DOHH2 (cell line): ENCODE results near the gene SLC41A1.

ENCODE experiments used
- H3F3A ChIP-seq: fragments of 200-600 bp; sonication (generic), shearing (Covaris generic); 2 replicates; pipeline ENCODE4 v1.6.0; 2016; ENCODE audit warnings: antibody characterized with exemption, mild to moderate bottlenecking; ENCODE audit not compliant: control insufficient read depth, insufficient read depth
- H3K27ac ChIP-seq: fragments of 200-600 bp; sonication (generic); 2 replicates; pipeline ENCODE4 v1.5.1; 2014; ENCODE audit warnings: low read depth, mild to moderate bottlenecking, low read length, moderate library complexity
- H3K27me3 ChIP-seq: fragments of 200-600 bp; sonication (generic); 2 replicates; pipeline ENCODE4 v1.6.1; 2014; ENCODE audit warnings: mild to moderate bottlenecking, low read length, mixed read lengths; ENCODE audit not compliant: control insufficient read depth
- H3K36me3 ChIP-seq: fragments of 200-600 bp; sonication (generic); 2 replicates; pipeline ENCODE4 v1.6.1; 2014; ENCODE audit warnings: mild to moderate bottlenecking, low read length, moderate library complexity, mixed read lengths; ENCODE audit not compliant: control insufficient read depth
- H3K4me1 ChIP-seq: fragments of 200-600 bp; sonication (generic); 2 replicates; pipeline ENCODE4 v1.6.1; 2014; ENCODE audit warnings: mild to moderate bottlenecking, low read length, mixed read lengths; ENCODE audit not compliant: control insufficient read depth
- H3K4me2 ChIP-seq: fragments of 200-600 bp; sonication (generic); 2 replicates; pipeline ENCODE4 v1.6.0; 2014; ENCODE audit warnings: mild to moderate bottlenecking, low read length, moderate library complexity
- H3K4me3 ChIP-seq: fragments of 200-600 bp; sonication (generic); 2 replicates; pipeline ENCODE4 v1.5.1; 2014; ENCODE audit warnings: mild to moderate bottlenecking, low read length, mixed read lengths
- H3K79me2 ChIP-seq: fragments of 200-600 bp; sonication (generic); 2 replicates; pipeline ENCODE4 v1.6.1; 2014; ENCODE audit warnings: mild to moderate bottlenecking, low read length, mixed read lengths; ENCODE audit not compliant: control insufficient read depth
- H3K9me2 ChIP-seq: fragments of 200-600 bp; sonication (generic); replicated peaks from 2 replicates; pipeline ENCODE4 v1.6.1; 2014; ENCODE audit warnings: mild to moderate bottlenecking, low read length, mixed read lengths; ENCODE audit not compliant: control insufficient read depth
- H3K9me3 ChIP-seq: fragments of 200-600 bp; sonication (generic); 2 replicates; pipeline ENCODE4 v1.6.1; 2014; ENCODE audit warnings: antibody characterized with exemption, low read length, mixed read lengths; ENCODE audit not compliant: control insufficient read depth, insufficient read depth
- H4K20me1 ChIP-seq: fragments of 200-600 bp; sonication (generic); 2 replicates; pipeline ENCODE4 v1.6.0; 2014; ENCODE audit warnings: low read depth, mild to moderate bottlenecking, antibody characterized with exemption, low read length, moderate library complexity; ENCODE audit not compliant: control insufficient read depth, insufficient read depth
- EZH2phosphoT487 ChIP-seq: fragments of 200-600 bp; sonication (generic); IDR thresholded peaks from 2 replicates; pipeline ENCODE4 v1.6.1; 2017; ENCODE audit warnings: borderline replicate concordance, mild to moderate bottlenecking, antibody characterized with exemption, low read length, moderate library complexity, mixed read lengths
- TF ChIP-seq, protein P1 (sequence below): fragments of 200-600 bp; sonication (generic); IDR thresholded peaks from one replicate; pipeline ENCODE4 v1.5.1; 2014; ENCODE audit warnings: antibody characterized with exemption, mild to moderate bottlenecking, low read depth, low read length; ENCODE audit not compliant: poor library complexity, severe bottlenecking

The SLC41A1 gene

DNA sequence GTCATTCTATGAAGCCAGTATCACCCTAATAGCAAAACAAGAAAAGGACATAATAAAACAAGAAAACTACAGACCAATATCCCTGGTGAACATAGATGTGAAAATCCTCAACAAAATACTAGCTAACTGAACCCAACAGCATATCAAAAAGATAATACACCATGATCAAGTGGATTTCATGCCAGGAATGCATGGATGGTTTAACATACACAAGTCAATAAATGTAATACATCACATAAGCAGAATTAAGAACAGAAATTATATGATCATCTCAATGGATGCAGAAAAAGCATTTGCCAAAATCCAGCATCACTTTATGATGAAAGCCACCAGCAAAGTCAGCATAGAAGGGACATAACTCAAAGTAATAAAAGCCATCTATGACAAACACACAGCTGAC, 43.4 kb upstream of the SLC41A1 start:
- H3K9me3 ChIP-seq, result peaks cover 13% of the 10 kb centered on the region; the same call in 1 of the 2 replicates
- H3F3A ChIP-seq, result no peaks in the 10 kb centered on the region
- no peaks in the 10 kb centered on the region for H4K20me1 ChIP-seq
- no peak overlapping the region for H3K4me2 ChIP-seq
- H3K79me2 ChIP-seq, result no peaks in the 10 kb centered on the region
- no peaks in the 10 kb centered on the region for H3K27me3 ChIP-seq
- H3K4me1 ChIP-seq, result peaks cover 29% of the 10 kb centered on the region
- no peaks in the 10 kb centered on the region for H3K36me3 ChIP-seq
- H3K27ac ChIP-seq, result no peak overlapping the region
- TF ChIP-seq, protein P1, sequence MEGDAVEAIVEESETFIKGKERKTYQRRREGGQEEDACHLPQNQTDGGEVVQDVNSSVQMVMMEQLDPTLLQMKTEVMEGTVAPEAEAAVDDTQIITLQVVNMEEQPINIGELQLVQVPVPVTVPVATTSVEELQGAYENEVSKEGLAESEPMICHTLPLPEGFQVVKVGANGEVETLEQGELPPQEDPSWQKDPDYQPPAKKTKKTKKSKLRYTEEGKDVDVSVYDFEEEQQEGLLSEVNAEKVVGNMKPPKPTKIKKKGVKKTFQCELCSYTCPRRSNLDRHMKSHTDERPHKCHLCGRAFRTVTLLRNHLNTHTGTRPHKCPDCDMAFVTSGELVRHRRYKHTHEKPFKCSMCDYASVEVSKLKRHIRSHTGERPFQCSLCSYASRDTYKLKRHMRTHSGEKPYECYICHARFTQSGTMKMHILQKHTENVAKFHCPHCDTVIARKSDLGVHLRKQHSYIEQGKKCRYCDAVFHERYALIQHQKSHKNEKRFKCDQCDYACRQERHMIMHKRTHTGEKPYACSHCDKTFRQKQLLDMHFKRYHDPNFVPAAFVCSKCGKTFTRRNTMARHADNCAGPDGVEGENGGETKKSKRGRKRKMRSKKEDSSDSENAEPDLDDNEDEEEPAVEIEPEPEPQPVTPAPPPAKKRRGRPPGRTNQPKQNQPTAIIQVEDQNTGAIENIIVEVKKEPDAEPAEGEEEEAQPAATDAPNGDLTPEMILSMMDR, result no peak
- no peak for TF ChIP-seq EZH2phosphoT487
- H3K9me2 ChIP-seq, result no peaks in the 10 kb centered on the region
- H3K4me3 ChIP-seq, result no peak overlapping the region

DNA sequence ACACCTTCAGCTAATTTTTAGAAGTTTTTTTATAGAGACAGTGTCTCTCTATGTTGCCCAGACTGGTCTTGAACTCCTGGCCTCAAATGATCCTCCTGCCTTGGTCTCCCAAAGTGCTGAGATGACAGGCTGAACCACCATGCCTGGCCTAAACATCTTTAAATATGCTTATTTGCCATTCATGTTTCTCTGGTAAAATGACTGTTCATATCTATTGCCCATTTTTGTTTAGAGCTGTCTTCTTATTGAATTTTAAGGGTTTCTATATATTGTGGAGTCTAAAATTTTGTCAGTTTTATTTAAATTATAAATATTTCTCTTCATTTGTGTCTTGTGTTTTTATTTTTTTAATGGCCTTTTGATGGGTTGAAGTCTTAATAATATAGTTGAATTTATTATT, 40.0 kb upstream of the SLC41A1 start:
- no peak for TF ChIP-seq EZH2phosphoT487
- TF ChIP-seq, protein P1, result no peak
- Histone ChIP-seq H3K9me2 (no peaks in the 10 kb centered on the region), H3K79me2 (no peaks in the 10 kb centered on the region), H3F3A (no peaks in the 10 kb centered on the region), H3K9me3 (peaks cover 12% of the 10 kb centered on the region; the same call in 1 of the 2 replicates), H3K27ac (no peak overlapping the region), H3K36me3 (no peaks in the 10 kb centered on the region), H4K20me1 (no peaks in the 10 kb centered on the region), H3K4me3 (no peak overlapping the region), H3K4me2 (no peak overlapping the region), H3K4me1 (peaks cover 17% of the 10 kb centered on the region), H3K27me3 (no peaks in the 10 kb centered on the region)

DNA sequence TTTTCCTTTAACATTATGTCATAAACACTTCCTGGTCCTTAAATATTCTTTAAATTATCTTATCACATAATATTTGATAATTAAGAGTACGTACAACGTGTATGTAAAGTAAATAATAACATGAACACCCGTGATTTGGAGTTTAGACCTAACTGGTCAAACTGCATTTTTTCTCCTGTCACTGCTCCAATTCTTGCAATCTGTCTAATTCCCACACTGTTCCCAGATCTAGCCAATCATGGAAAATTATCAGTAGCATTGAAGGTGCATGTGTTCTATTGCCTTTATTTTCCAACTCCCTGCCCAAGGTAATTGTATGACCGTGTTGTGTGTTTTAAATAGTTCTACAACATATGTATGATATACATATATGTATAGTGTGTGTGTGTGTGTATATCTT, 39.0 kb upstream of the SLC41A1 start:
- Histone ChIP-seq H3F3A (no peaks in the 10 kb centered on the region), H3K27me3 (no peaks in the 10 kb centered on the region), H3K9me2 (no peaks in the 10 kb centered on the region), H3K4me3 (no peak overlapping the region), H3K4me1 (peaks cover 10% of the 10 kb centered on the region), H4K20me1 (no peaks in the 10 kb centered on the region), H3K4me2 (no peak overlapping the region), H3K27ac (no peak overlapping the region), H3K79me2 (no peaks in the 10 kb centered on the region), H3K9me3 (peaks cover 12% of the 10 kb centered on the region; the same call in 1 of the 2 replicates), H3K36me3 (no peaks in the 10 kb centered on the region)
- TF ChIP-seq, protein P1, result no peak
- TF ChIP-seq EZH2phosphoT487, result no peak
